Measurements from ENCODE around the gene MAP4K3. TPM values are rescaled to one million over a fixed set of nuclear protein-coding genes. Genes with fewer than 3 reads are reported as not detected.
A peak's percentile ranks its signal among the peaks of the same experiment; 100 is the strongest.
"Not testable (repeated sequence)": the region's sequence is repeated elsewhere in the genome, so short reads cannot be mapped to it uniquely, and the experiment has no call there.

Gene MAP4K3
- total RNA-seq, 1 donor from 2014 or later, result 48.1 TPM

- no peak for DNase-seq
- Mint-ChIP-seq H3K4me1 (ENCODE audit: low read depth, unreplicated experiment) (peaks cover 7% of the 10 kb centered on the region), H3K36me3 (ENCODE audit: unreplicated experiment) (no peaks in the 10 kb centered on the region), H3K9me3 (ENCODE audit: unreplicated experiment) (no peaks in the 10 kb centered on the region), H3K4me3 (ENCODE audit: unreplicated experiment) (no peak overlapping the region), H3K27ac (ENCODE audit: unreplicated experiment) (no peak overlapping the region), H3K27me3 (ENCODE audit: unreplicated experiment) (no peaks in the 10 kb centered on the region)
- no peak for TF ChIP-seq CTCF (IDR thresholded peaks at IDR 0.05; ENCODE audit: partially characterized antibody, unreplicated experiment)
Observed at GRCh38 chr2:39325966-39326365, 111.1 kb downstream of the MAP4K3 start.

- peak overlapping the region; percentile 23 for H3K4me3 Mint-ChIP-seq (ENCODE audit: unreplicated experiment)
- not testable (repeated sequence) for H3K9me3 Mint-ChIP-seq (ENCODE audit: unreplicated experiment); H3K36me3 Mint-ChIP-seq (ENCODE audit: unreplicated experiment); DNase-seq; H3K27me3 Mint-ChIP-seq (ENCODE audit: unreplicated experiment)
- peak overlapping the region; percentile 73 for H3K27ac Mint-ChIP-seq (ENCODE audit: unreplicated experiment)
- peaks cover 23% of the 10 kb centered on the region for H3K4me1 Mint-ChIP-seq (ENCODE audit: low read depth, unreplicated experiment)
Observed at GRCh38 chr2:39321056-39322035, 115.7 kb downstream of the MAP4K3 start.

- Mint-ChIP-seq H3K27me3 (ENCODE audit: unreplicated experiment) (no peaks in the 10 kb centered on the region), H3K27ac (ENCODE audit: unreplicated experiment) (peak overlapping the region; percentile 62), H3K4me1 (ENCODE audit: low read depth, unreplicated experiment) (peaks cover 23% of the 10 kb centered on the region), H3K4me3 (ENCODE audit: unreplicated experiment) (no peak overlapping the region), H3K36me3 (ENCODE audit: unreplicated experiment) (no peaks in the 10 kb centered on the region), H3K9me3 (ENCODE audit: unreplicated experiment) (no peaks in the 10 kb centered on the region)
- TF ChIP-seq CTCF (IDR thresholded peaks at IDR 0.05; ENCODE audit: partially characterized antibody, unreplicated experiment), result no peak
- no peak for DNase-seq
Observed at GRCh38 chr2:39320162-39320561, 116.9 kb downstream of the MAP4K3 start.

GRCh38 chr2:39313575-39313974, 123.5 kb downstream of the MAP4K3 start:
- Mint-ChIP-seq H3K4me3 (ENCODE audit: unreplicated experiment) (no peak overlapping the region), H3K27ac (ENCODE audit: unreplicated experiment) (no peak overlapping the region), H3K27me3 (ENCODE audit: unreplicated experiment) (no peaks in the 10 kb centered on the region), H3K36me3 (ENCODE audit: unreplicated experiment) (no peaks in the 10 kb centered on the region), H3K4me1 (ENCODE audit: low read depth, unreplicated experiment) (peaks cover 11% of the 10 kb centered on the region), H3K9me3 (ENCODE audit: unreplicated experiment) (no peaks in the 10 kb centered on the region)
- no peak for TF ChIP-seq CTCF (IDR thresholded peaks at IDR 0.05; ENCODE audit: partially characterized antibody, unreplicated experiment)
- DNase-seq, result no peak

- no peaks in the 10 kb centered on the region for H3K27me3 Mint-ChIP-seq (ENCODE audit: unreplicated experiment)
- H3K4me1 Mint-ChIP-seq (ENCODE audit: low read depth, unreplicated experiment), result no peaks in the 10 kb centered on the region
- H3K4me3 Mint-ChIP-seq (ENCODE audit: unreplicated experiment), result no peak overlapping the region
- DNase-seq, result no peak
- no peak for TF ChIP-seq CTCF (IDR thresholded peaks at IDR 0.05; ENCODE audit: partially characterized antibody, unreplicated experiment)
- no peaks in the 10 kb centered on the region for H3K9me3 Mint-ChIP-seq (ENCODE audit: unreplicated experiment)
- no peak overlapping the region for H3K27ac Mint-ChIP-seq (ENCODE audit: unreplicated experiment)
- H3K36me3 Mint-ChIP-seq (ENCODE audit: unreplicated experiment), result no peaks in the 10 kb centered on the region
Observed at GRCh38 chr2:39311469-39311868, 125.6 kb downstream of the MAP4K3 start.
